Fibroblast of the aortic adventitia (primary cell): ENCODE results near the gene NEMP2. TPM values are rescaled to one million over a fixed set of nuclear protein-coding genes. Genes with fewer than 3 reads are reported as not detected.

Source experiments
- DNase-seq: peaks from one replicate; pipeline ENCODE4 v3.0.0-alpha.2; 2010; ENCODE audit warnings: low read depth
- H3K4me3 ChIP-seq: 2 replicates; pipeline ENCODE4 v1.5.1; 2011; ENCODE audit warnings: low read depth, mild to moderate bottlenecking, control low read depth, low read length, moderate library complexity
- CTCF ChIP-seq: IDR thresholded peaks from 2 replicates; pipeline ENCODE4 v1.5.1; 2011; ENCODE audit warnings: mild to moderate bottlenecking, low read length, control low read depth, inconsistent platforms; ENCODE audit not compliant: insufficient read depth
- total RNA-seq: library from RNA; depleted of rRNA; stranded (reverse); fragments of >200 nt; gene quantifications from 2 replicates; pipeline ENCODE4 v1.2.3, GENCODE V29; 2012; ENCODE audit warnings: low replicate concordance

The NEMP2 gene
- total RNA-seq, 1 donor, result 11.7 TPM

GRCh38 chr2:190545555-190546385 lies 11.2 kb upstream of the NEMP2 start:
- peak; percentile 32 for DNase-seq
- H3K4me3 ChIP-seq, result no peak overlapping the region
- no peak for TF ChIP-seq CTCF

- no peak for TF ChIP-seq CTCF
- no peak overlapping the region for H3K4me3 ChIP-seq
- no peak for DNase-seq
Measured at GRCh38 chr2:190545093-190545492, 10.6 kb upstream of the NEMP2 start.

- H3K4me3 ChIP-seq, result no peak overlapping the region
- no peak for DNase-seq
- TF ChIP-seq CTCF, result no peak
Measured at GRCh38 chr2:190540048-190540447, 5.5 kb upstream of the NEMP2 start.

GRCh38 chr2:190538201-190538600 lies 3.7 kb upstream of the NEMP2 start:
- no peak overlapping the region for H3K4me3 ChIP-seq
- no peak for DNase-seq
- TF ChIP-seq CTCF, result no peak

GRCh38 chr2:190537765-190538164 lies 3.2 kb upstream of the NEMP2 start:
- no peak overlapping the region for H3K4me3 ChIP-seq
- DNase-seq, result no peak
- TF ChIP-seq CTCF, result no peak

- DNase-seq, result no peak
- H3K4me3 ChIP-seq, result peak overlapping the region; percentile 3
- no peak for TF ChIP-seq CTCF
Measured at GRCh38 chr2:190535586-190535985, 1.1 kb upstream of the NEMP2 start.

GRCh38 chr2:190535121-190535439 lies 558 bp upstream of the NEMP2 start:
- H3K4me3 ChIP-seq, result peak overlapping the region; percentile 70
- TF ChIP-seq CTCF, result no peak
- no peak for DNase-seq
